WI38 (cell line): ENCODE measurements around the gene AQP9.
"Not testable (repeated sequence)": the region's sequence is repeated elsewhere in the genome, so short reads cannot be mapped to it uniquely, and the experiment has no call there.

Experiments used
- H3K4me3 ChIP-seq: 2 replicates; pipeline ENCODE4 v1.5.1; 2011; ENCODE audit warnings: low read depth, mild to moderate bottlenecking, control low read depth, low read length
- TF ChIP-seq, protein P1 (sequence below): IDR thresholded peaks from 2 replicates; pipeline ENCODE4 v1.5.1; 2012; ENCODE audit warnings: low read depth, mild to moderate bottlenecking, control low read depth, low read length

AQP9 gene

DNA sequence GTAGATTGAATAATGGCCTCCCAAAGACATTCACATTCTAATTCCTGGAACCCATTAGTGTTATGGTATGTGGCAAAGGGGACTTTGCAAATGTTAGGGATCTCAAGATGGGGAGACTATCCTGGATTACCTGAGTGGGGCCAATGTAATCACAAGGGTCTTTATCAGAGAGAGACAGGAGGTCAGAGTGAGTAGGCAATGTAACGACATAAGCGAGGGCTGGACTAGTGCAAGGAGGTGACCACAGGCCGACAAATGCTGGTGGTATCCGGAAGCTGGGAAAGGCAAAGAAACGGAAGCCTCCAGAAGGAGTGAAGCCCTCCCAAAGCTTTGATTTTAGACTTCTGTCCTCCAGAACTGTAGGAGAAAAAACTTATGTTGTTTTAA lies 26.5 kb upstream of the AQP9 start:
- H3K4me3 ChIP-seq: no peak overlapping the region
- TF ChIP-seq, protein P1, sequence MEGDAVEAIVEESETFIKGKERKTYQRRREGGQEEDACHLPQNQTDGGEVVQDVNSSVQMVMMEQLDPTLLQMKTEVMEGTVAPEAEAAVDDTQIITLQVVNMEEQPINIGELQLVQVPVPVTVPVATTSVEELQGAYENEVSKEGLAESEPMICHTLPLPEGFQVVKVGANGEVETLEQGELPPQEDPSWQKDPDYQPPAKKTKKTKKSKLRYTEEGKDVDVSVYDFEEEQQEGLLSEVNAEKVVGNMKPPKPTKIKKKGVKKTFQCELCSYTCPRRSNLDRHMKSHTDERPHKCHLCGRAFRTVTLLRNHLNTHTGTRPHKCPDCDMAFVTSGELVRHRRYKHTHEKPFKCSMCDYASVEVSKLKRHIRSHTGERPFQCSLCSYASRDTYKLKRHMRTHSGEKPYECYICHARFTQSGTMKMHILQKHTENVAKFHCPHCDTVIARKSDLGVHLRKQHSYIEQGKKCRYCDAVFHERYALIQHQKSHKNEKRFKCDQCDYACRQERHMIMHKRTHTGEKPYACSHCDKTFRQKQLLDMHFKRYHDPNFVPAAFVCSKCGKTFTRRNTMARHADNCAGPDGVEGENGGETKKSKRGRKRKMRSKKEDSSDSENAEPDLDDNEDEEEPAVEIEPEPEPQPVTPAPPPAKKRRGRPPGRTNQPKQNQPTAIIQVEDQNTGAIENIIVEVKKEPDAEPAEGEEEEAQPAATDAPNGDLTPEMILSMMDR: no peak

DNA sequence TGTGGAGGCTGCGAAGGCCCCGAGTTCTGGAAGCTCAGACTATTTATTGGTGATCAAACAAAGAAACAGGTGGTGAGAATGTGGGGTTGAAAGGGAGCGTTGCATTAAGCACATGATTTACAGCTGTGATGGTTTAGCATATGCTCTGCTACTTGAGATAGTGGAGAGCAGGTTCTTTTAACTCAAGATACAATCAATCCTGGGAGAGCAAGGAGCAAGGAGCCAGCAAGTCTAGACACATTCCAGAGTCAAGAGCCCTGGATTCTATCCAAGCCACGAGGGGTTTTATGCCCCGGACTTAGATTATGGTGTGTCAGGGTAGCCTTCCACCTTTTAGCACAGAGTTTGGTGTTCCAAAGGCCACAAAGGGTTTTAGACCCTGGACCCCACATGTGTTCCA lies 24.8 kb upstream of the AQP9 start:
- H3K4me3 ChIP-seq: not testable (repeated sequence)

DNA sequence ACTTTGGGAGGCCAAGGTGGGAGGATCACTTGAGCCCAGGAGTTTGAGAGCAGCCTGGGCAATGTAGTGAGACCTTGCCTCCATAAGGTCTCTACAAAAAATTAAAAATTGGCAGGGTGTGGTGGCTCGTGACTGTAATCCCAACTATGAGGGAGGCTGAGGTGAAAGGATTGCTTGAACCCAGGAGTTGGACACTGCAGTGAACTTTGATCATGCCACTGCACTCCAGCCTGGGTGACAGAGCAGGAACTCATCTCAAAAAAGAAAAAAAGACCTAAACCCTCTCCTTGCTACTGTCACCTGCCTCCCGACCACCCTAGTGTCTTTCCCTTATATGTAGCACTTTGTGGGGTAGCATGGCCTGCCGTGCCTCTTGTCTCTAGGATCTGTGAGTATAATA lies 23.8 kb upstream of the AQP9 start:
- TF ChIP-seq, protein P1: no peak
- H3K4me3 ChIP-seq: no peak overlapping the region

DNA sequence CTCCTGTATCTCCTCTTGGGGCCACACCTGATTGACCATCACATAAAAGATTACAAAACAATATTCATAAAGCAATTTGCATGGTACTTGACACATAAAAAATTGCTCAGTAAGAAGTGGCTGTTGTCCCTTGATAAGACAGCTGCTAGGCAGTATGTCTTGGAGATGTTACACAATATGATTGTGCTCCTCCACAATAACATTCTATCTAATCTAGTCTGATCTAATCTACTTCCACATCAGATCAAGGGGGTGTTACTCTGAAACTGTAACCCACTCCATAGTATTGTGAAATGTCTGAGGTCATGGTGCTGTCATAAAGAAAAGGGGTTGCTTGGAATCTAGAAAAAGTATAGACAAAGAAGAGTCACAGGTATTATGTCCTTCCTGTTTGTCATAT lies 23.4 kb upstream of the AQP9 start:
- TF ChIP-seq, protein P1: no peak
- no peak overlapping the region for H3K4me3 ChIP-seq

DNA sequence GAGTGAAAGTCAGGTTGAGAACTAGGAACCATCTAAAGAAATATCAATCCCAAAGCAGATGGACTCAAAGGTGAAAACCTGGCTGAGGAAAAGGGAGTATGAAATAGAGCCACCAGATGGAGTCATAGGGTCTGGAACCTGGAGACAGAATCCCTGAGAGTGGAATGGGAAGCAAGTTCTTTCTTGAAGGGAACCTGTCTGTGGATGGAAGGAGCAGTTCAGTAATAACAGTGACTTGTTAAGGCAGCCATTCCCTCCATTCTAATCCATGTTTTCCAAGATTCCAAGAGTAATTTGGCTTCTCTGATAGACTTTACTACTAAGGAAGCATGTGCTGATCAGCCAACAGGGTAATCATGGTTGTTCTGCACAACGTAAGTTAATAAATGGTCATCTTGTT lies 22.5 kb upstream of the AQP9 start:
- TF ChIP-seq, protein P1: no peak

DNA sequence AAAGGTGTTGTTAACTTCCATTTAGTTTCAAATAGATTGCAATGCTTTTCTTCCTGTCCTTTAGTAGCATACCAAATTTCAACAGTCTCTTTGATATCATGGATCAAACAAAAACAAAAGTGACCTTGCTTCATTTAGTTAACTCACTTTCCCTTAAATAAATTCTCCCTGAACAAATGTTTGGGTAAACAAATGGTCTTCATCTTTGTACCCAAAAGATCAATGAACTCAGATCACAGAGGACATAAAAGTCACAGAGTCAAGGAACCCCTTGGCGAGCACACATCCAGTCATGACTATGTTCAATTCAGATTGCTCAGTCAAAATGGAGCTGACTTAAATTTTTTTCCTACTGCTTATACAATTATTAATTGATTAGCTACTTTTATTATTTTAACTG lies 20.6 kb upstream of the AQP9 start:
- TF ChIP-seq, protein P1: no peak
- no peak overlapping the region for H3K4me3 ChIP-seq

More for the DNA sequence above, 22.5 kb upstream of the AQP9 start:
- H3K4me3 ChIP-seq: no peak overlapping the region

DNA sequence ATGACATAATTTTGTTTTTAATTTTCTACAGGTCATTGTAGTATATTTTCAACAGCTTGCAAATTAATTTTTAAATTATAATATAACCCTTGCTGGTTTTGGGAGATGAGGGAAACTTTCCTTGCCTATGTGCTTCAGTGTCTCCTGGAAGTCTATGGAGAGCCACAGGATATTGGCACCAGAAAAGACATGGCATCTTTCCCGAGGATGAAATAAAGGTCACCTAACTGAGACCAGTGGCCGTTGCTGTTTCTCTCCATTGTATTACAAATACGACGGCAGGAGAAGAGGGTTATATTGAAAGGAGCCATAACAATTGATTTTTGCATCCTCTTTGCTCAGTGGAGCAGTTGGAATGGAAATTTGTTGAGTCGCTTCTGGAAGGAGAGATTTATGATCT lies 19.9 kb upstream of the AQP9 start:
- H3K4me3 ChIP-seq: no peak overlapping the region
- TF ChIP-seq, protein P1: no peak

DNA sequence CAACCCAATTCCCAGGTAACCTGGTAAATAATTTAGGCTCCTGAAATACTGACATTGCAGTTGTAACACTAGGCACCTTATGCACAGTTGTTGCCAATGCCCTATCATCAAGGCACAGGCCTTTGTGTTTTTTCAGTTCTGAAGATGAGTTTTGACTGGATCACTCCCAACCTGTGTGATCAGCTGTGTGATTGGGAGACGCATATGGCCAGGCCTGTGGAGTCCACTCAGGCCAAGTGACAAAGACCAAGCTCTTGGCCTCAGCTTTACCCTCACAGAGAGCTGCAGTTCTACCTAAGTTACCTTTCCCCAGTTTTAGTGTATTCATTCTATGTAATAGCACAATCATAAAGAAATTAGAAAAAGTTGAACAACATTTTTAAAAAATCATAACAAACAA lies 19.2 kb upstream of the AQP9 start:
- TF ChIP-seq, protein P1: no peak
- no peak overlapping the region for H3K4me3 ChIP-seq
